ENCODE results near the gene CSTF3. TPM values are rescaled to one million over a fixed set of nuclear protein-coding genes. Genes with fewer than 3 reads are reported as not detected.
"Not testable (repeated sequence)": the region's sequence is repeated elsewhere in the genome, so short reads cannot be mapped to it uniquely, and the experiment has no call there.

The CSTF3 gene
- polyA plus RNA-seq, 1 experiment = 38.6 TPM

GRCh38 chr11:33055375-33055774 is 105.9 kb downstream of the CSTF3 start:
- POLR2A ChIA-PET = no interaction called here
- TF ChIP-seq, protein P1, sequence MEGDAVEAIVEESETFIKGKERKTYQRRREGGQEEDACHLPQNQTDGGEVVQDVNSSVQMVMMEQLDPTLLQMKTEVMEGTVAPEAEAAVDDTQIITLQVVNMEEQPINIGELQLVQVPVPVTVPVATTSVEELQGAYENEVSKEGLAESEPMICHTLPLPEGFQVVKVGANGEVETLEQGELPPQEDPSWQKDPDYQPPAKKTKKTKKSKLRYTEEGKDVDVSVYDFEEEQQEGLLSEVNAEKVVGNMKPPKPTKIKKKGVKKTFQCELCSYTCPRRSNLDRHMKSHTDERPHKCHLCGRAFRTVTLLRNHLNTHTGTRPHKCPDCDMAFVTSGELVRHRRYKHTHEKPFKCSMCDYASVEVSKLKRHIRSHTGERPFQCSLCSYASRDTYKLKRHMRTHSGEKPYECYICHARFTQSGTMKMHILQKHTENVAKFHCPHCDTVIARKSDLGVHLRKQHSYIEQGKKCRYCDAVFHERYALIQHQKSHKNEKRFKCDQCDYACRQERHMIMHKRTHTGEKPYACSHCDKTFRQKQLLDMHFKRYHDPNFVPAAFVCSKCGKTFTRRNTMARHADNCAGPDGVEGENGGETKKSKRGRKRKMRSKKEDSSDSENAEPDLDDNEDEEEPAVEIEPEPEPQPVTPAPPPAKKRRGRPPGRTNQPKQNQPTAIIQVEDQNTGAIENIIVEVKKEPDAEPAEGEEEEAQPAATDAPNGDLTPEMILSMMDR (IDR thresholded peaks at IDR 0.05; ENCODE audit: low read depth, low read length) = no peak
- no peak overlapping the region for H3K27ac ChIP-seq (ENCODE audit: low read depth, low read length)
- H3K9me3 ChIP-seq (ENCODE audit: control insufficient read depth, insufficient read depth, low read length) = no peaks in the 10 kb centered on the region
- H3K27me3 ChIP-seq (ENCODE audit: control insufficient read depth, insufficient read depth, low read length) = no peaks in the 10 kb centered on the region
- CTCF ChIA-PET = interaction anchor here (1.3 to 3.5 kb wide), 2 partner anchors 10 to 94 kb away, joined by 3 to 26 read pairs; no protein-coding TSS in a partner anchor
- H3K4me3 ChIP-seq (ENCODE audit: low read depth, low read length) = no peak overlapping the region
- no peak for DNase-seq (ENCODE audit: low read depth, low spot score)

DNA sequence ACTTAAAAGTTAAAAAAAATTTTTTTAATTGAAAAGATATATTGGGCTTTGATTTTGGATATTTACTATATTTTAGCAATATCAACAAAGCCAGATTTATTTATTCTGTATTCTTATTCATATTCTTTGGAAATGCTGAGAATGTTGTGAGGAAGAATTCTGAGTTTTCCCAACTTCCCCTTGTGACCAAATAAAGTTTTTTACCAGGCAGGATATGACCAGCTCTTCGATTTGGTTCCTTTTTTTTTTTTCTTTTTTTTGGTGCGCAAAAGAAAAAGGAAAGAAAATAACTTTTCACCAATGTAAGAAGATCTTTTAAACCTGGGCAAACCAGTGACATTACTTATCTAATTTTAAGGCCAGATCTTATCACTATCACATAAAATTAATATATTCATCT is 109.0 kb downstream of the CSTF3 start:
- H3K9me3 ChIP-seq (ENCODE audit: control insufficient read depth, insufficient read depth, low read length) = no peaks in the 10 kb centered on the region
- no peak overlapping the region for H3K27ac ChIP-seq (ENCODE audit: low read depth, low read length)
- DNase-seq (ENCODE audit: low read depth, low spot score) = no peak
- no peak overlapping the region for H3K4me3 ChIP-seq (ENCODE audit: low read depth, low read length)
- ChIA-PET POLR2A (no interaction called here), CTCF (interaction anchor here (1.2 kb wide), 1 partner anchor 13 kb away, joined by 3 read pairs; no protein-coding TSS in a partner anchor)
- TF ChIP-seq, protein P1 (IDR thresholded peaks at IDR 0.05; ENCODE audit: low read depth, low read length) = no peak
- H3K27me3 ChIP-seq (ENCODE audit: control insufficient read depth, insufficient read depth, low read length) = no peaks in the 10 kb centered on the region

DNA sequence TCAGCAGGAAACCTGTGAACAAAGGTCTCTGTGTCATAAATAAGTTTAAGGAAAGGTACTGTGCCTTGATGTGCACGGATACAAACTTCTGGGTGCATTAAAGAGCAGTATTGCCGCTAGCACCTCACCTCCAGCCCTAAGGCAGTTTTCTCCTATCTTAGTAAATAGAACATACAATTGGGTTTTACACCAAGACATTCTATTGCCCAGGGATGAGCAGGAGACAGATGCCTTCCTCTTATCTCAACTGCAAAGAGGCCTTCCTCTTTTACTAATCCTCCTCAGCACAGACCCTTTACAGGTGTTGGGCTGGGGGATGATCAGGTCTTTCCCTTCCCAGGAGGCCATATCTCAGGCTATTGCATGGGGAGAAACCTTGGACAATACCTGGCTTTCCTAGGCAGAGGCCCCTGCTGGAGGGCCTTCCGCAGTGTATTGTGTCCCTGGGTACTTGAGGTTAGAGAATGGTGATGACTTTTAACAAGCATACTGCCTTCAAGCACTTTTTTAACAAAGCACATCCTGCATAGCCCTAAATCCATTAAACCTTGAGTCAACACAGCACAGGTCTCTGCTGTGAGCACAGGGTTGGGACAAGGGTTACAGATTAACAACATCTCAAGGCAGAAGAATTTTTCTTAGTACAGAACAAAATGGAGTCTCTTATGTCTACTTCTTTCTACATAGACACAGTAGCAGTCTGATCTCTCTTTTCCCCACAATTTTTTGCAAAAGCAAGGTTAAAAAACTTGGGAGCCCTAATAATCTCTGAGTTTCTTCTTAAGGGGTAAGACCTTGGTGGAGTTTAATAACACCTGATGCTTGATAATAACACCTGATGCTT is 111.5 kb downstream of the CSTF3 start:
- H3K9me3 ChIP-seq (ENCODE audit: control insufficient read depth, insufficient read depth, low read length) = peaks cover 12% of the 10 kb centered on the region; the same call in 1 of the 2 replicates
- H3K27me3 ChIP-seq (ENCODE audit: control insufficient read depth, insufficient read depth, low read length); H3K4me3 ChIP-seq (ENCODE audit: low read depth, low read length); H3K27ac ChIP-seq (ENCODE audit: low read depth, low read length); DNase-seq (ENCODE audit: low read depth, low spot score); CTCF ChIA-PET; POLR2A ChIA-PET: not testable (repeated sequence)

- H3K27me3 ChIP-seq (ENCODE audit: control insufficient read depth, insufficient read depth, low read length); DNase-seq (ENCODE audit: low read depth, low spot score); H3K4me3 ChIP-seq (ENCODE audit: low read depth, low read length); H3K27ac ChIP-seq (ENCODE audit: low read depth, low read length); POLR2A ChIA-PET: not testable (repeated sequence)
- peaks cover 12% of the 10 kb centered on the region; the same call in 1 of the 2 replicates for H3K9me3 ChIP-seq (ENCODE audit: control insufficient read depth, insufficient read depth, low read length)
- CTCF ChIA-PET = interaction anchor here (1.4 to 1.5 kb wide), 2 partner anchors 17 to 240 kb away, joined by 4 to 7 read pairs; no protein-coding TSS in a partner anchor
Observed at GRCh38 chr11:33048701-33049100, 112.6 kb downstream of the CSTF3 start.

- ChIA-PET POLR2A (no interaction called here), CTCF (interaction anchor here (0.9 to 1.1 kb wide), 3 partner anchors 18 to 320 kb away, joined by 3 read pairs; no protein-coding TSS in a partner anchor)
- no peak overlapping the region for H3K27ac ChIP-seq (ENCODE audit: low read depth, low read length)
- peaks cover 12% of the 10 kb centered on the region; the same call in 1 of the 2 replicates for H3K9me3 ChIP-seq (ENCODE audit: control insufficient read depth, insufficient read depth, low read length)
- H3K4me3 ChIP-seq (ENCODE audit: low read depth, low read length) = no peak overlapping the region
- no peak for DNase-seq (ENCODE audit: low read depth, low spot score)
- TF ChIP-seq, protein P1 (IDR thresholded peaks at IDR 0.05; ENCODE audit: low read depth, low read length) = no peak
- no peaks in the 10 kb centered on the region for H3K27me3 ChIP-seq (ENCODE audit: control insufficient read depth, insufficient read depth, low read length)
Observed at GRCh38 chr11:33045551-33046255, 115.6 kb downstream of the CSTF3 start.

Data from AG04450 (cell line).